ENCODE data around the gene ZFP64.
A peak's percentile ranks its signal among the peaks of the same experiment; 100 is the strongest.
"Not testable (repeated sequence)": the region's sequence is repeated elsewhere in the genome, so short reads cannot be mapped to it uniquely, and the experiment has no call there.

ZFP64 gene

GRCh38 chr20:52153896-52154295 is 37.7 kb downstream of the ZFP64 start:
- no peak for DNase-seq (ENCODE audit: low read depth)

- no peak for DNase-seq (ENCODE audit: low read depth)
Measured at GRCh38 chr20:52152921-52153320, 38.7 kb downstream of the ZFP64 start.

DNA sequence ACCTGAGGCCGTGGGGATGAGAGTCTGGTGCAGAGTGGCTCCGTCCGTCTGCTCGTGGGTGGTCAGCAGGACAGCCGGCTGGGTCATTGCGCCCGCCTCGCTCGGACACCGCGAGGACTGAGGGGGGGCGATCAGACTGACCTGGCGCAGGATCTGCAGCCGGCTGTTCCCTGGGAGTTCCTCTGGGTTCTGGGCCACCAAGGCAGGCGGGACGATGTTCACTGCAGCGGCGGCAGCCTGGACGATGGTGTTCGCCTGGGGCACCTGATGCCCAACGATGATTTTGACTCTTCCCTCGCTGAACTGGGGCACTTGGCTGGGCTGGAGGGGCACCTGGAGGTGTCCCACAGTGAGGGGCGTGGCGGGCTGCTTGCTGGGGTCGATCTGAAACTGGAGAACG is 39.2 kb downstream of the ZFP64 start:
- no peak for DNase-seq (ENCODE audit: low read depth)

DNA sequence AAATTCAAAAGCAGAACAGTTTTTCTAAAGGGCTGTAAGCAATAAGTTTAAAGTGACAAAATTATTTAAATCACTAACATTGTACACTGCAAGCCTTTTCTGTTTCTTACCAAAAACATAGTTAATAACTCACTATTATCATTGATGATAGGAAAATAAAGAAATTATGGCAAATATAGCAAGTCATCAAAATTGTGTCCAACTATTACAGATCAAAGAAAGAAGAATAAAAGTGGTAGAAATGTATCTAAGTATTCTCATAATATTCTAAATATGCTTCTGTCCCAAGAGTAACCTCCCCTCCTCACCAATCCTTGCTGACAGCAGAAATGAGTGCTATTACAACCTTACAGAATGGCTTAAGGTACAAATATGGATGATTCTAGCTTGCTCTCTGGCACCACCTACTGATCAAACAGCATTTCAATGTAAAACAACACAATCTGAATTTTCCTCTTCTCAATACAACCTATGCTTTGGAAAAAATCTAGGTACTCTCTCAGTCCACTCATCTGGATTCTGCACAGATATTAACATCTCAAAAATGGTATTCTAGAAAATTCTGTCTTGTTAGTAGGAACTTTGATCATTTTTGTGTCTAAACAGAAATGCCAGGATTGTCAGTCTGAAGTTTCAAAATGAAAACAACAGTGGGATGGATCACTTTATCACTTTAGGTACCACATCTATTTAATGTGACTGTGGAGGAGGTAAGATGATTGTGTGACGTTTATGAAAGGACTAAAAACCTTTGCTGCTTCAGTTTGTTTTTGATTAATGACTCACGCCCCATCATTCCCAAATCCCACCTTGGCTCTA is 40.9 kb downstream of the ZFP64 start:
- peak; percentile 19 for DNase-seq (ENCODE audit: low read depth)

- DNase-seq (ENCODE audit: low read depth): no peak
Measured at GRCh38 chr20:52145587-52145986, 46.0 kb downstream of the ZFP64 start.

DNA sequence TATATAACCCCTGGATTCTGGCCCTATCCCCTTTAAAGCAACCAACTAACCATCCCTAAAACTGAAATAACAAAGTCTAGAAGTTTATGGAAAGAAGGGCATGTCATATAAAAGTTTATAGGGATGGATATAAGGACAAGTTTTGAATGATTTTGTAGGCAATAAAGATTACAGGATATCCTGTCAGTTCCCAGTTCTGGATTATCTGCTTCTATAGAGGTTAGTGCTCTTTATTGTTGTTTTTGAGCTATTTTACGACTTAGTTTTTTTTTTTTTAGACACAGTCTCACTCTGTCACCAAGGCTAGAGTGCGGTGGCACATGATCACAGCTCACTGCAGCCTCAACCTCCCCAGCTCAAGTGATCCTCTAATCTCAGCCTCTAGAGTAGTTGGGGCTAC is 48.3 kb downstream of the ZFP64 start:
- DNase-seq (ENCODE audit: low read depth): no peak

DNA sequence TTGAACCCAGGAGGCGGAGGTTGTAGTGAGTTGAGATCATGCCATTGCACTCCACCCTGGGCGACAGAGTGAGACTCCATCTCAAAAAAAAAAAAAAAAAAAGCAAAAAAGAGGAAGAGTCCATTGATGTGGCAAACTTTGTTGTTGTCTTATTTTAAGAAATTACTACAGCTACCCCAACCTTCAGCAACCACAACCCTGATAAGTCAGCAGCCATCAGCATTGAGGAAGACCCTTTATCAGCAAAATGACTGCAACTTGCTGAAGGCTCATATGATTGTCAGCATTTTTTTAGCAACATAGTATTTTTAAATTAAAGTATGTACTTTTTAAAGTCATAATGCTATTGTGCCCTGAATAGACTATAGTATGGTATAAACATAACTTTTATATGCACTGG is 48.8 kb downstream of the ZFP64 start:
- DNase-seq (ENCODE audit: low read depth): no peak

DNA sequence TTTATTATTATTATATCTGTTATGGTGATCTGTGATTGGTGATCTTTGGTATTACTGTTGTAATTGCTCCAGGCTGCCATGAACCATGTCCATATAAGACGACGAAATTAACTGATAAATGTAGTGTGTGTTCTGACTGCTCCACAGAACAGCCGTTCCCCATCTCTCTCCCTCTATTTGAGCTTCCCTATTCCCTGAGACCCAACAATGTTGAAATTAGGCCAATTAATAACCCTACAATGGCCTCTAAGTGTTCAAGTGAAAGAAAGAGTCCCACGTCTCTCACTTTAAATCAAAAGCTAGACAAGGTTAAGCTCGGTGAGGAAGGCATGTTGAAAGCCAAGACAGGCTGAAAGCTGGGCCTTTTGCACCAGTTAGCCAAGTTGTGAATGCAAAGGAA is 51.6 kb downstream of the ZFP64 start:
- no peak for DNase-seq (ENCODE audit: low read depth)

- no peak for DNase-seq (ENCODE audit: low read depth)
Measured at GRCh38 chr20:52137850-52138249, 53.7 kb downstream of the ZFP64 start.

DNA sequence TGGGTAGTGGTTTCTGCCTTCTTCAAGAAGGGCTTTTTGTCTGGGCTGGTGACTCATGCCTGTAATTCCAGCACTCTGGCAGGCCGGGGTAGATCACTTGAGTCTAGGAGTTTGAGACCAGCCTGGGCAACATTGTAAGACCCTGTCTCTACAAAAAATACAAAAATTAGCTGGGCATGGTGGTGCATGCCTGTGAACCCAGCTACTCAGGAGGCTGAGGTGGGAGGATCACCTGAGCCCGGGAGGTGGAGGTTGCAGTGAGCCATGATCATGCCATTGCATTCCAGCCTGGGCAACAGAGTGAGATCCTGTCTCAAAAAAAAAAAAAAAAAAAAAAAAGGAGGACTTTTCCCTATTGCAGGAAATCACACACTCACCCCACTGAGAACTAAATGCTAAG is 57.9 kb downstream of the ZFP64 start:
- not testable (repeated sequence) for DNase-seq (ENCODE audit: low read depth)

GRCh38 chr20:52132337-52132736 is 59.2 kb downstream of the ZFP64 start:
- DNase-seq (ENCODE audit: low read depth): no peak

GRCh38 chr20:52131048-52131643 is 60.4 kb downstream of the ZFP64 start:
- no peak for DNase-seq (ENCODE audit: low read depth)

GRCh38 chr20:52130406-52130805 is 61.2 kb downstream of the ZFP64 start:
- no peak for DNase-seq (ENCODE audit: low read depth)

DNA sequence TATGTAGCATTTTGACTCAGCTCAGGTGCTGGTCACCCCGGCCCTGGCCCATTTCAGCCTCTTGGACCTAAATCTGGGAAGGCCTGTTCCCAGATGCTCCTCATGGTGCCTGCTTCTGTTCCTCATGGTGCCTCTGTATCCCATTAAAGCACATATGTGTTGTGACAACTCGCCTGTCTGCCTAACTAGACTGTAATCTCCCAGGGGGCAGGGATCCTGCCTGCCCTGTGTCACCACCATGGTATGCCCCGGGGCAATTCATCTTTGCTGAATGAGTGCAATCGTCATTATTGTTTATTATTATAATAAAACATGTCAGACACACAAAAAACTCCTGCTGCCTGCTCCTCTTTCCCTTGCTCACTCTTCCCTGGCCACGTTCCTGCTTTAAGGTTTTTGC is 62.0 kb downstream of the ZFP64 start:
- DNase-seq (ENCODE audit: low read depth): no peak

- DNase-seq (ENCODE audit: low read depth): no peak
Measured at GRCh38 chr20:52127309-52127708, 64.3 kb downstream of the ZFP64 start.

GRCh38 chr20:52124821-52125220 is 66.8 kb downstream of the ZFP64 start:
- DNase-seq (ENCODE audit: low read depth): no peak

- no peak for DNase-seq (ENCODE audit: low read depth)
Measured at GRCh38 chr20:52118696-52119095, 72.9 kb downstream of the ZFP64 start.

DNA sequence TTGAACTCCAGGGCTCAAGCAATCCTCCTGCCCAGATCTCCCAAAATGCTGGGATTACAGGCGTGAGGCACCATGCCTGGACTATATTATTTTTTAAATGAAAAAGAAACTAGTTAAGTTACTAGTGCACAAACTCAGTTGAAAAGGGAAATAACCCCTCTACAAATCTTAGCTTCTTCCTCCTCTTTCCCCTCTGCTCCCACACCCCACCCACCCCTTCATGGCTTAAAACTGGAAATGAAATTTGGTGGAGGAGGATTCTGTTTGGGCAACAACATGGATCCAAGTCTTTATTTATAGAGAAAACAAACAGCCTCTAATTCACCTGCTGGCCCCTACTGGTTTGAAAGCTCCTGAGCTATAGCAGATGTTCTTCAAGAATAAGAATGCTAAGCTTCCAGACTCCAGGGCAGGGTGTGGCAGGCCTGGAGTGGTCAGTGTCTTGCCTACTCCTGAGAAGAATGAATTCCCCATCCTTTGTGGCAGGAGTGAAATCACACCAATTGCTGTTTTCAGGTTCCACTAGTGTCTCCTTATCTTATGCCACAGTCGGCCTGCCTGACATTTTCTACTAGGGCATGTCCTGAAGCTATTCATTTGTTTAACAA is 73.5 kb downstream of the ZFP64 start:
- DNase-seq (ENCODE audit: low read depth): no peak

- DNase-seq (ENCODE audit: low read depth): no peak
Measured at GRCh38 chr20:52110456-52110855, 81.1 kb downstream of the ZFP64 start.

GRCh38 chr20:52105442-52106422 is 85.8 kb downstream of the ZFP64 start:
- no peak for DNase-seq (ENCODE audit: low read depth)

- no peak for DNase-seq (ENCODE audit: low read depth)
Measured at GRCh38 chr20:52104546-52105441, 86.8 kb downstream of the ZFP64 start.
